A549 (cell line): ENCODE measurements around the gene TCF7L2. TPM values are rescaled to one million over a fixed set of nuclear protein-coding genes. Genes with fewer than 3 reads are reported as not detected.

Experiments used
- ATAC-seq, 2 experiments: fragments of 200-7000 bp in 1 of 2; fragments of >200 bp in 1 of 2; cut with Nextera tagmentation in 1 of 2; cut with Tn5 transposase in 1 of 2; 3 replicates each; pipeline versions ENCODE4 v1.8.0 to v1.9.1; 2018 to 2020; ENCODE audit warnings: mild to moderate bottlenecking in 1 of 2, moderate library complexity in 1 of 2
- CTCF ChIA-PET: fragments of 300-600 bp; sonication (Branson Sonifier 250); formaldehyde crosslinking; extraction: SDS; loops from one replicate; lab custom pipeline; 2021; ENCODE audit warnings: antibody characterized with exemption, inconsistent platforms; lab: Yijun Ruan, JAX
- POLR2A ChIA-PET: fragments of 350-600 bp; formaldehyde crosslinking; extraction: SDS; loops from one replicate; lab custom pipeline; 2021; ENCODE audit warnings: antibody characterized with exemption, inconsistent platforms; lab: Yijun Ruan, JAX
- DNase-seq, 2 experiments: peaks; one replicate each; pipeline versions ENCODE4 v3.0.0 to v3.0.0-alpha.2; 2011 to 2016; ENCODE audit warnings: low read depth in 1 of 2, low spot score in 1 of 2
- FAIRE-seq: peaks from 2 replicates; lab custom pipeline; 2011; peaks lifted over from hg19 to GRCh38; lab: Jason Lieb, UNC
- H3K27ac ChIP-seq, 2 experiments: fragments of >200 bp; sonication (Bioruptor Twin); formaldehyde crosslinking; 3 replicates each; pipeline ENCODE4 v1.5.1; 2016 to 2017
- H3K4me1 ChIP-seq: fragments of >200 bp; sonication (Bioruptor Twin); formaldehyde crosslinking; 3 replicates; pipeline ENCODE4 v1.6.1; 2016
- H3K4me2 ChIP-seq: fragments of >200 bp; sonication (Bioruptor Twin); formaldehyde crosslinking; 3 replicates; pipeline ENCODE4 v1.6.1; 2016
- H3K4me3 ChIP-seq: fragments of >200 bp; sonication (Bioruptor Twin); formaldehyde crosslinking; 3 replicates; pipeline ENCODE4 v1.5.1; 2016
- H3K9me3 ChIP-seq: fragments of >200 bp; sonication (Bioruptor Twin); formaldehyde crosslinking; 3 replicates; pipeline ENCODE4 v1.6.1; 2016
- BHLHE40 ChIP-seq: IDR thresholded peaks from 2 replicates; pipeline ENCODE4 v1.6.1; 2012; ENCODE audit warnings: low read depth, low read length, inconsistent platforms
- CEBPB ChIP-seq, 2 experiments: fragments of >200 bp in 1 of 2; sonication (Bioruptor Twin) in 1 of 2; formaldehyde crosslinking in 1 of 2; IDR thresholded peaks; 2 replicates each; pipeline ENCODE4 v1.6.1; 2012 to 2016
- CTCF ChIP-seq: fragments of >200 bp; sonication (Bioruptor Twin); formaldehyde crosslinking; IDR thresholded peaks from 3 replicates; pipeline ENCODE4 v1.5.1; 2016
- EHF ChIP-seq: fragments of 250-450 bp; sonication (Bioruptor Pico); IDR thresholded peaks from 2 replicates; pipeline ENCODE4 v1.5.0; 2020; ENCODE audit warnings: mild to moderate bottlenecking
- EP300 ChIP-seq, 2 experiments: fragments of >200 bp; sonication (Bioruptor Twin); formaldehyde crosslinking; IDR thresholded peaks; 2 replicates in 1 of 2; 3 replicates in 1 of 2; pipeline ENCODE4 v1.6.1; 2016 to 2017
- ESRRA ChIP-seq: fragments of 150-350 bp; IDR thresholded peaks from 2 replicates; pipeline ENCODE4 v1.6.1; 2014; ENCODE audit warnings: mild to moderate bottlenecking, low read length, borderline replicate concordance
- FOSB ChIP-seq: fragments of 250-450 bp; sonication (Bioruptor Pico); IDR thresholded peaks from 2 replicates; pipeline ENCODE4 v1.5.0; 2020; ENCODE audit warnings: mild to moderate bottlenecking, moderate library complexity
- FOSL2 ChIP-seq, 2 experiments: fragments of 450-650 bp in 1 of 2; fragments of >200 bp in 1 of 2; sonication (Bioruptor Twin) in 1 of 2; formaldehyde crosslinking; IDR thresholded peaks; 2 replicates each; pipeline versions ENCODE4 v1.5.0 to v1.6.1; 2016 to 2020; ENCODE audit warnings: mild to moderate bottlenecking in 1 of 2, moderate library complexity in 1 of 2
- FOXS1 ChIP-seq: fragments of 250-450 bp; sonication (Bioruptor Pico); IDR thresholded peaks from 2 replicates; pipeline ENCODE4 v1.5.0; 2020; ENCODE audit warnings: mild to moderate bottlenecking, moderate library complexity
- GATA3 ChIP-seq: IDR thresholded peaks from 2 replicates; pipeline ENCODE4 v1.6.1; 2012; ENCODE audit warnings: borderline replicate concordance
- HES2 ChIP-seq: fragments of >200 bp; sonication (Bioruptor Twin); formaldehyde crosslinking; IDR thresholded peaks from 2 replicates; pipeline ENCODE4 v1.6.1; 2016
- HEYL ChIP-seq: fragments of 250-450 bp; sonication (Bioruptor Pico); IDR thresholded peaks from 2 replicates; pipeline ENCODE4 v1.8.0; 2021; ENCODE audit warnings: mild to moderate bottlenecking, moderate library complexity
- HOXA7 ChIP-seq: fragments of 250-450 bp; sonication (Bioruptor Pico); IDR thresholded peaks from 2 replicates; pipeline ENCODE4 v1.5.0; 2020; ENCODE audit warnings: mild to moderate bottlenecking, moderate library complexity
- HOXB13 ChIP-seq: fragments of 250-450 bp; sonication (Bioruptor Pico); IDR thresholded peaks from 2 replicates; pipeline ENCODE4 v1.5.0; 2020; ENCODE audit warnings: low read depth, mild to moderate bottlenecking, moderate library complexity
- JUNB ChIP-seq: fragments of >200 bp; sonication (Bioruptor Twin); formaldehyde crosslinking; IDR thresholded peaks from 2 replicates; pipeline ENCODE4 v1.6.1; 2016
- KDM5A ChIP-seq: fragments of 200-600 bp; sonication (generic); IDR thresholded peaks from 2 replicates; pipeline ENCODE4 v1.6.1; 2016; ENCODE audit warnings: antibody characterized with exemption, mild to moderate bottlenecking
- MAX ChIP-seq: IDR thresholded peaks from 2 replicates; pipeline ENCODE4 v1.6.1; 2012
- MAZ ChIP-seq: fragments of 150-350 bp; IDR thresholded peaks from 2 replicates; pipeline ENCODE4 v1.6.1; 2014; ENCODE audit warnings: antibody characterized with exemption, low read depth, low read length, borderline replicate concordance
- MYC ChIP-seq: IDR thresholded peaks from 2 replicates; pipeline ENCODE4 v1.6.1; 2012; ENCODE audit warnings: mild to moderate bottlenecking, inconsistent platforms, low read length, improper control_type of control experiment, borderline replicate concordance
- NFE2L2 ChIP-seq: fragments of 150-350 bp; conservative IDR thresholded peaks from 2 replicates; pipeline ENCODE4 v1.6.1; 2014; ENCODE audit warnings: low read length
- PHF8 ChIP-seq: fragments of 200-600 bp; sonication (generic); IDR thresholded peaks from 2 replicates; pipeline ENCODE4 v1.6.1; 2016; ENCODE audit warnings: low read depth, mild to moderate bottlenecking, antibody characterized with exemption, moderate library complexity, borderline replicate concordance
- POLR2AphosphoS2 ChIP-seq: conservative IDR thresholded peaks from 2 replicates; pipeline ENCODE4 v1.6.1; 2012; ENCODE audit warnings: low read length, improper control_type of control experiment, inconsistent platforms
- RCOR1 ChIP-seq: fragments of 150-350 bp; IDR thresholded peaks from 2 replicates; pipeline ENCODE4 v1.6.1; 2014; ENCODE audit warnings: antibody characterized with exemption, low read length, low read depth
- REST ChIP-seq: fragments of 200-600 bp; sonication (generic); IDR thresholded peaks from 2 replicates; pipeline ENCODE4 v1.6.1; 2016; ENCODE audit warnings: antibody characterized with exemption, mild to moderate bottlenecking, moderate library complexity
- RFX5 ChIP-seq: fragments of 450-650 bp; IDR thresholded peaks from 2 replicates; pipeline ENCODE4 v1.7.1; 2014; ENCODE audit warnings: antibody characterized with exemption, mild to moderate bottlenecking, moderate library complexity
- SREBF2 ChIP-seq: fragments of 450-650 bp; IDR thresholded peaks from 2 replicates; pipeline ENCODE4 v1.6.1; 2014; ENCODE audit warnings: mild to moderate bottlenecking, moderate library complexity
- TFCP2L1 ChIP-seq: fragments of 250-450 bp; sonication (Bioruptor Pico); IDR thresholded peaks from 2 replicates; pipeline ENCODE4 v1.5.0; 2021; ENCODE audit warnings: mild to moderate bottlenecking
- USF2 ChIP-seq: fragments of 450-650 bp; IDR thresholded peaks from 2 replicates; pipeline ENCODE4 v1.6.1; 2014; ENCODE audit warnings: antibody characterized with exemption
- ZC3H11A ChIP-seq: fragments of 450-650 bp; IDR thresholded peaks from 2 replicates; pipeline ENCODE4 v1.6.1; 2014; ENCODE audit warnings: antibody characterized with exemption, mild to moderate bottlenecking
- ZNF302 ChIP-seq: fragments of 250-450 bp; sonication (Bioruptor Pico); IDR thresholded peaks from 2 replicates; pipeline ENCODE4 v1.9.0; 2021; ENCODE audit warnings: inconsistent platforms, mild to moderate bottlenecking, moderate library complexity
- WGBS: methylation state at CpG from one replicate; pipeline ENCODE4 v1.1.6; 2017; ENCODE audit errors: missing lambda C conversion rate; 5-methylcytosine and 5-hydroxymethylcytosine counted together
- polyA plus RNA-seq, 4 experiments: library from polyadenylated mRNA; depleted of rRNA in 3 of 4; stranded (reverse); fragments of >200 nt; fragmentation: RNase III in 1 of 4; extraction: RNeasy Plus Mini Kit Qiagen cat#74134 plus additional on column Dnase treatment in 1 of 4; gene quantifications; 2 replicates in 3 of 4; 3 replicates in 1 of 4; pipeline ENCODE4 v1.2.3, GENCODE V29; 2011 to 2017

TCF7L2 gene
- polyA plus RNA-seq, 2 of the 4 experiments (the other 2 are of a cell fraction): 11.3 to 14.5 TPM

- TF ChIP-seq SREBF2: no peak
- TF ChIP-seq ESRRA: no peak
- peak; percentile 38; the same call in 1 of the 2 replicates for TF ChIP-seq HEYL (CRISPR knock-in tag)
- TF ChIP-seq EP300 (IDR thresholded peaks at IDR 0.05): peak; percentile 91 to 96; a peak in 4 of 5 replicates
- TF ChIP-seq PHF8: 0 out of 2 replicates have a peak, but pooled peaks have one; percentile 33
- no peak for TF ChIP-seq ZC3H11A
- TF ChIP-seq POLR2AphosphoS2: no peak
- no peak for TF ChIP-seq NFE2L2
- TF ChIP-seq HOXA7: no peak
- TF ChIP-seq CTCF: 0 out of 3 replicates have a peak, but pooled peaks have one; percentile 5
- TF ChIP-seq REST: no peak
- TF ChIP-seq TFCP2L1 (CRISPR knock-in tag): no peak
- TF ChIP-seq CEBPB (IDR thresholded peaks at IDR 0.05): peak; percentile 58 to 74; a peak in 3 of 4 replicates
- no peak for TF ChIP-seq RFX5
- TF ChIP-seq ZNF302: no peak
- TF ChIP-seq RCOR1: no peak
- peak; percentile 97 for TF ChIP-seq MYC
- TF ChIP-seq HOXB13 (CRISPR knock-in tag): no peak
- TF ChIP-seq GATA3: peak; percentile 95
- peak; percentile 77; the same call in 1 of the 2 replicates for TF ChIP-seq FOSL2 (IDR thresholded peaks at IDR 0.05)
- TF ChIP-seq FOSL2 (CRISPR knock-in tag; IDR thresholded peaks at IDR 0.05): peak; percentile 96
- TF ChIP-seq KDM5A: no peak
- TF ChIP-seq FOSB: no peak
These were observed 123.6 kb downstream of the TCF7L2 start (continued) for GRCh38 chr10:113073549-113074189.

GRCh38 chr10:113076949-113077348 is 126.9 kb downstream of the TCF7L2 start:
- 70% methylated on average over 1 of the region's 1 CpG for WGBS
- POLR2A ChIA-PET: no interaction called here
- H3K4me1 ChIP-seq: peaks cover 73% of the 10 kb centered on the region

More at GRCh38 chr10:113076949-113077348, 126.9 kb downstream of the TCF7L2 start:
- CTCF ChIA-PET: interaction anchor here (0.6 to 1.7 kb wide), 3 partner anchors 27 to 49 kb away, joined by 3 to 6 read pairs (median 4); no protein-coding TSS in a partner anchor
- Histone ChIP-seq H3K27ac (peak overlapping the region; percentile 92; a peak in 5 of 6 replicates), H3K4me2 (no peak overlapping the region), H3K4me3 (no peak overlapping the region), H3K9me3 (no peaks in the 10 kb centered on the region)
- no peak for TF ChIP-seq JUNB
- TF ChIP-seq NFE2L2: no peak
- TF ChIP-seq ZNF302: no peak
- no peak for TF ChIP-seq USF2
- TF ChIP-seq MAX: no peak
- TF ChIP-seq FOSL2 (IDR thresholded peaks at IDR 0.05): no peak
- no peak for TF ChIP-seq FOSL2 (CRISPR knock-in tag; IDR thresholded peaks at IDR 0.05)
- no peak for TF ChIP-seq EHF
- TF ChIP-seq MYC: no peak
- no peak for TF ChIP-seq MAZ
- TF ChIP-seq FOXS1: no peak
- TF ChIP-seq BHLHE40: no peak
- no peak for TF ChIP-seq EP300 (IDR thresholded peaks at IDR 0.05)
- TF ChIP-seq HOXB13 (CRISPR knock-in tag): no peak
- no peak for TF ChIP-seq HES2
- FAIRE-seq: no peak
- no peak for ATAC-seq
- no peak for DNase-seq
